ENCODE data around the gene UBR4. TPM values are rescaled to one million over a fixed set of nuclear protein-coding genes. Genes with fewer than 3 reads are reported as not detected.
"Not testable (repeated sequence)": the region's sequence is repeated elsewhere in the genome, so short reads cannot be mapped to it uniquely, and the experiment has no call there.

UBR4 gene
- total RNA-seq (100 to 1,000 TPM in 3 of 9 donors, 10 to 100 TPM in 6; 44.8 to 150 (median 94.4) TPM), polyA plus RNA-seq (10 to 100 TPM; 67.3 to 67.4 TPM)
- long read RNA-seq, donor 1, partial matches to known transcripts = 15 of 23 reads
- long read RNA-seq, donor 1, other reads (novel, unspliced or antisense) = 5 of 23 reads
- long read RNA-seq, donor 2, partial matches to known transcripts = 11 of 20 reads
- long read RNA-seq, donor 2, other reads (novel, unspliced or antisense) = 6 of 20 reads
- long read RNA-seq, donor 3, partial matches to known transcripts = 18 of 28 reads
- long read RNA-seq, donor 3, other reads (novel, unspliced or antisense) = 8 of 28 reads

GRCh38 chr1:19209990-19210771, at the start of gene UBR4:
UBR4 (minus strand) TSS chr1:19210266; CDS start chr1:19210248, 18 bp downstream.
- H3K27ac ChIP-seq = peak within 1 kb of the TSS; percentile 81 to 98 (median 94)
- peaks cover 0 to 21% (median 16%) of the 10 kb centered on the region in 9 donors for H3K36me3 ChIP-seq
- peak within 1 kb of the TSS; percentile 69 to 95 (median 86) for H3K4me3 ChIP-seq
- peak; percentile 94 to 97 (median 96) for DNase-seq
- H3K4me1 ChIP-seq = peaks cover 10 to 70% (median 55%) of the 10 kb centered on the region in 12 donors
- WGBS, 4 donors = 0 to 1% (median 0%) methylated on average over 43 to 80 of the region's 80 CpGs
- no peaks in the 10 kb centered on the region for H3K27me3 ChIP-seq
- intact Hi-C loops (cut with DNase I) = loop anchor here in 2 of 10 donors (1.0 to 10.0 kb wide), 3 partner anchors 32 to 445 kb away; partner anchors contain the start of genes EMC1 (in 1 of the 2) and MRTO4 (in 1 of the 2)
- ATAC-seq = peak; percentile 98
- TF ChIP-seq CTCF (IDR thresholded peaks at IDR 0.05) (peak in 2 of 12 donors; percentile 11 to 22), POLR2A (IDR thresholded peaks at IDR 0.05) (peak; percentile 68 to 92)
- H3K9me3 ChIP-seq = no peaks in the 10 kb centered on the region

GRCh38 chr1:19258353-19258752, 48.3 kb upstream of the UBR4 start:
- 84 to 97% (median 96%) methylated on average over 10 of the region's 10 CpGs for WGBS, 4 donors
- TF ChIP-seq POLR2A (IDR thresholded peaks at IDR 0.05) (no peak), CTCF (IDR thresholded peaks at IDR 0.05) (no peak)
- no peak overlapping the region for H3K27ac ChIP-seq
- H3K27me3 ChIP-seq = no peaks in the 10 kb centered on the region
- no peak for ATAC-seq
- H3K4me1 ChIP-seq = peaks cover 0 to 18% (median 3%) of the 10 kb centered on the region in 12 donors
- H3K4me3 ChIP-seq = no peak overlapping the region
- no peaks in the 10 kb centered on the region for H3K9me3 ChIP-seq
- intact Hi-C loops (cut with DNase I) = loop anchor here in 4 of 10 donors (10.0 kb wide), 1 partner anchor 396 kb away; no protein-coding TSS in a partner anchor
- DNase-seq = no peak
- H3K36me3 ChIP-seq = peaks cover 0 to 57% (median 49%) of the 10 kb centered on the region in 9 donors

GRCh38 chr1:19257178-19257914, 47.3 kb upstream of the UBR4 start:
- no peak for TF ChIP-seq CTCF (IDR thresholded peaks at IDR 0.05)
- TF ChIP-seq POLR2A (IDR thresholded peaks at IDR 0.05) = no peak
- Histone ChIP-seq H3K4me3 (no peak overlapping the region), H3K36me3 (peaks cover 0 to 57% (median 49%) of the 10 kb centered on the region in 9 donors), H3K9me3 (no peaks in the 10 kb centered on the region), H3K27ac (peak overlapping the region in 2 of 12 donors; percentile 18), H3K27me3 (no peaks in the 10 kb centered on the region), H3K4me1 (peaks cover 3 to 28% (median 12%) of the 10 kb centered on the region in 12 donors)
- peak in 4 of 5 donors; percentile 52 to 58 (median 54) for DNase-seq
- WGBS, 4 donors = 42 to 61% (median 51%) methylated on average over 15 of the region's 15 CpGs
- peak; percentile 65 to 84 (median 76) for ATAC-seq
- intact Hi-C loops (cut with DNase I) = loop anchor here in 4 of 10 donors (10.0 kb wide), 1 partner anchor 397 kb away; no protein-coding TSS in a partner anchor

DNA sequence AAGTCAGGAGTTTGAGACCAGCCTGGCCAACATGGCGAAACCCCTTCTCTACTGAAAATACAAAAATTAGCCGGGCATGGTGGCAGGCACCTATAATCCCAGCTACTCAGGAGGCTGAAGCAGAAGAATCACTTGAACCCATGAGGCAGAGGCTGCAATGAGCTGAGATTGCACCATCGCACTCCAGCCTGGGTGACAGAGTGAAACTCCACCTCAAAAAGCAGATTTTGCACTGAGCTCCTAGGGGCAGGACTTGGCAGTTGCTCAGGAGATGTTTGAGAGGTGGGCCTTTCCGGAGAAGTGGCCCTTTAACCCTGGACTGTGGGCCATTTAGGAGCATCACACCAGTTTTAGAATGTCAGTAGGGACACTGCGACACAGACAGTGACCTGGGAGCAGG, 46.2 kb upstream of the UBR4 start:
- ATAC-seq, H3K9me3 ChIP-seq, H3K27ac ChIP-seq, H3K27me3 ChIP-seq, H3K4me3 ChIP-seq, DNase-seq: not testable (repeated sequence)
- WGBS, 4 donors = 91 to 98% (median 95%) methylated on average over 5 of the region's 5 CpGs
- peaks cover 0 to 57% (median 49%) of the 10 kb centered on the region in 9 donors for H3K36me3 ChIP-seq
- intact Hi-C loops (cut with DNase I) = loop anchor here in 4 of 10 donors (10.0 kb wide), 1 partner anchor 398 kb away; no protein-coding TSS in a partner anchor
- peaks cover 3 to 31% (median 16%) of the 10 kb centered on the region in 12 donors for H3K4me1 ChIP-seq
